Right cardiac atrium (tissue), 5 donors: ENCODE results near the gene VMAC. TPM values are rescaled to one million over a fixed set of nuclear protein-coding genes. Genes with fewer than 3 reads are reported as not detected.
"Not testable (repeated sequence)": the region's sequence is repeated elsewhere in the genome, so short reads cannot be mapped to it uniquely, and the experiment has no call there.

ENCODE experiments used
- ATAC-seq, 2 donors: fragments of 200-7000 bp; cut with Tn5 transposase; one replicate each; pipeline versions ENCODE4 v1.8.0 to v1.9.1; 2020; ENCODE audit warnings: moderate library complexity in 2 of 2, mild to moderate bottlenecking in 1 of 2
- DNase-seq, 3 donors: peaks; one replicate each; pipeline ENCODE4 v3.0.0-alpha.2; 2020
- H3K27ac ChIP-seq: one replicate; pipeline ENCODE4 v1.5.1; 2013; ENCODE audit warnings: mild to moderate bottlenecking, low read length, control low read depth, moderate library complexity
- H3K27me3 ChIP-seq: one replicate; pipeline ENCODE4 v1.6.1; 2013; ENCODE audit not compliant: control insufficient read depth, insufficient read depth
- H3K4me1 ChIP-seq: one replicate; pipeline ENCODE4 v1.6.1; 2013; ENCODE audit warnings: low read length; ENCODE audit not compliant: control insufficient read depth, insufficient read depth
- H3K4me3 ChIP-seq: one replicate; pipeline ENCODE4 v1.5.1; 2013; ENCODE audit warnings: low read length, control low read depth
- H3K9me3 ChIP-seq: one replicate; pipeline ENCODE4 v1.6.1; 2013; ENCODE audit warnings: low read length; ENCODE audit not compliant: control insufficient read depth
- WGBS: extraction: QIAGEN DNeasy Blood & Tissue Kit; methylation state at CpG from one replicate; pipeline ENCODE4 v1.1.7; 2013; 5-methylcytosine and 5-hydroxymethylcytosine counted together
- intact Hi-C, 4 donors: fragments of 100-400 bp; cut with DNase I; formaldehyde crosslinking; loops; one replicate each; pipeline versions ENCODE4 v1.11.0 to v1.14.0; 2022 to 2023
- polyA plus RNA-seq: library from polyadenylated mRNA; stranded (reverse); fragments of 200-250 nt; gene quantifications from one replicate; pipeline ENCODE4 v1.2.3, GENCODE V29; 2013
- total RNA-seq, 4 donors: library from RNA; stranded (reverse); fragmentation: NEBNext Ultra II Directional; extraction: Animal tissue kit (Norgen Biotek cat#: 25700); gene quantifications; one replicate each; pipeline ENCODE4 v1.2.1, GENCODE V29; 2021
- donor health status: healthy with polysubstance abuse.
- donor health status: DM: no; HTN: yes; CAD: no.
- donor health status: DM: no; HTN: no; CAD: no.
- donor health status: DM: no; HTN: yes; CAD: no; lungs with severe emphysema.
- donor health status: DM: yes; HTN: yes; CAD: no.

Gene VMAC
- total and polyA plus RNA-seq, 5 donors = 1.9 to 5.8 (median 3.6) TPM

DNA sequence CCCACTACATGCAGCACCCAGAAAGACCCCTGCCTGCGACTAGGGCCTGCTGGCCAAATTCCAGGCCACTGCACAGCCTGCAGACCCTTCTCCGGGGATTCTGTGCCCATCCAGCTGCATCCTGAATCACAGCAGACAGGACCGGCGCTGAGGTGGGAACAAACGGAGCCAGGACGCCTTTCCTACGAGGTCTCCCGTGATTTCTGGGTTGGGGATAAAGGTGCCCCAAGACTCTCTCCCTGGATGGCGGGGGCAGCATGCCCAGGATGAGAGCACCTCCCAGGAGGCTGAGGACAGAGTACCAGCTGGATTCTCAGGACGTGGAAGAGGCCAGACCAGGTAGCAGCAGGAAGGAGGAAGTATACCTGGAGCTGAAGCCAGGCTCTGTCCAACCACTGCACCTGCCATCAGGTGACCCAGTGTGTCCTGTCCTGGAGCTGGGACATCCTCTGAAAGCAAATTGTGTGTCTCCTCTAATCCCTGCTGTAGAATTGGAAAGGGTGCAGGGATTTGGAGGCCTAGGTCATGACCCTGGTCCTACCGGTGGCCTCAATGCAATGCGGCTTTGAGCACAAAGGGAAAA lies 31.0 kb upstream of the VMAC start:
- Histone ChIP-seq H3K27ac (no peak overlapping the region), H3K4me3 (no peak overlapping the region), H3K9me3 (no peaks in the 10 kb centered on the region), H3K4me1 (no peaks in the 10 kb centered on the region), H3K27me3 (no peaks in the 10 kb centered on the region)
- 88% methylated on average over 12 of the region's 12 CpGs for WGBS
- intact Hi-C loops = no loop called here
- DNase-seq = peak in 1 of 3 donors; percentile 24
- peak in 1 of 2 donors; percentile 10 for ATAC-seq

DNA sequence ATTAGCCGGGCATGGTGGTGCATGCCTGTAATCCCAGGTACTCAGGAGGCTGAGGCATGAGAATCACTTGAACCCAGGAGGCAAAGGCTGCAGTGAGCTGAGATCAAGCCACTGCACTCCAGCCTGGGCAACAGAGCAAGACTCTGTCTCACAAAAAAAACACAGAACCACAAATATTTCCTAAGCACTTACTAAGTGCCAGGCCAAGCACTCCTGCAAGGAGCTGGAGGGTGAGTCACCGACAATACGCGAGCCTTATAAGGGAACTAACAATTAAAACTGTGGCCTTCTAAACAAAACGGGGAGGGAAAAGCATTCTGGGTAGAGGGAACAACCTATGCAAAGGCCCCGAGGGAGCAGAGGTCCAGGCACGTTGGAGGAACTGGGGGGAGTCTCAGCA lies 30.2 kb upstream of the VMAC start:
- intact Hi-C loops, H3K27ac ChIP-seq, H3K4me3 ChIP-seq, ATAC-seq, H3K27me3 ChIP-seq, H3K9me3 ChIP-seq, H3K4me1 ChIP-seq: not testable (repeated sequence)
- 87% methylated on average over 7 of the region's 7 CpGs for WGBS
- DNase-seq = peak in 1 of 3 donors; percentile 19

DNA sequence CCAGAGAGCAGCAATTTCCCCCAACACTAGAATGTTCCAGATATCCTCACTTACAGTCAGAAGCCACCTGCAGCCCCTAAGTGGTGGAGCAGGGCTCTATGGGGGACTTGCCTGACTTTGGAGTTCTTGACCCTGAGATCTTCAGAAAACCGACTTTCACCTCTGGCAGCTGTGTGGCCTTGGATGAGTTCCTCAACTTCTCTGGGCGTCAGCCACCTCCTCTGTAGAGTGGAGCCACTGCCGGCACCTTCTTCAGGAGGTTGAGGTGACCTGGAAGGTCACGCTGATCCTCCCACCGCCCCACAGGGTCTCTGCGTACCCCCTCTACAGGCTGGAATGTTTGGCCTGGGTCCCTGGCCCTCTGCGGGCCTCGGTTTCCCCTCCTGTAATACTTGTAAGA lies 27.2 kb upstream of the VMAC start:
- Histone ChIP-seq H3K4me3 (no peak overlapping the region), H3K27ac (no peak overlapping the region)
- intact Hi-C loops = no loop called here

DNA sequence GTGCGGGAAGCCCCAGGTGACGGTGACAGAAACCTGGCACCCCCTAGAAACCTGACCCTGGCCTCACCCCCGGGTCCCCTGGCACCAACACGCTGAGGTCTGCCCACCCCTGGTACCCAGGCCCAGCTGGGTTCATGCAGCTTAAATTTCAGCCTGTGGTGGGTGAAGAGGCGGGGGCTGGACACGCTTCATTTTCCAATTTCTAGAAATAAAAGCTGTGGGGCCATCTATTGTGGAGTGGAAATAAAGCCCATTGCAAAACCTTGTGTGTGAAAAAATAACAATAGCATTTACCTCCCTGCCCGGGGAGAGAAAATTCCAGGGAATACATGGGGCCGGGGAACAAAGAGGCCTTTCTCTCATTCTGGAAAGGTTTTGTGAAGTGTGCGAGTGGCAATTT lies 26.8 kb upstream of the VMAC start:
- Histone ChIP-seq H3K27ac (no peak overlapping the region), H3K4me3 (no peak overlapping the region), H3K4me1 (no peaks in the 10 kb centered on the region), H3K27me3 (no peaks in the 10 kb centered on the region), H3K9me3 (no peaks in the 10 kb centered on the region)
- DNase-seq (no peak), ATAC-seq (no peak)
- 74% methylated on average over 9 of the region's 9 CpGs for WGBS
- intact Hi-C loops = no loop called here

More for the DNA sequence above, 27.2 kb upstream of the VMAC start:
- ATAC-seq (no peak), DNase-seq (no peak)
- no peaks in the 10 kb centered on the region for H3K4me1 ChIP-seq
- H3K9me3 ChIP-seq = no peaks in the 10 kb centered on the region
- H3K27me3 ChIP-seq = no peaks in the 10 kb centered on the region
- WGBS = 83% methylated on average over 8 of the region's 8 CpGs

DNA sequence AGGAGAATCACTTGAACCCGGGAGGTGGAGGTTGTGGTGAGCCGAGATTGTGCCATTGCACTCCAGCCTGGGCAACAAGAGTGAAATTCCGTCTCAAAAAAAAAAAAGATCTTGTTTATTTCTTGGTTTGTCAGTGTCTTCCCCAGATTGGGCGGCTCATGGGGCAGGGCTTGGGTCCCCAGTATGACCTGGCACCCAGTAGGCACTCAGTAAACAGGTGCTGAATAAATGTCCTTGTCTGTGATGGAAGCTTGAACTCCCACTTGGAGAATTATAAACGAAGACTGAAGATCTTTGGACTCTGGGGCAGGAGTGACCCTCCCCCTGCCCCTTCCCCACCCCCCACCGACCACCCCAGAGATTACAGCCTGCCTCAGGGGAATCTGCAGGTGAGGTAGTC lies 24.5 kb upstream of the VMAC start:
- WGBS = 30% methylated on average over 6 of the region's 6 CpGs
- no peaks in the 10 kb centered on the region for H3K27me3 ChIP-seq
- intact Hi-C loops = loop anchor here in 2 of 4 donors (10.0 kb wide), 1 partner anchor 55 kb away; no protein-coding TSS in a partner anchor
- H3K27ac ChIP-seq = no peak overlapping the region
- DNase-seq (no peak), ATAC-seq (no peak)
- no peaks in the 10 kb centered on the region for H3K9me3 ChIP-seq
- H3K4me3 ChIP-seq = no peak overlapping the region
- H3K4me1 ChIP-seq = no peaks in the 10 kb centered on the region

DNA sequence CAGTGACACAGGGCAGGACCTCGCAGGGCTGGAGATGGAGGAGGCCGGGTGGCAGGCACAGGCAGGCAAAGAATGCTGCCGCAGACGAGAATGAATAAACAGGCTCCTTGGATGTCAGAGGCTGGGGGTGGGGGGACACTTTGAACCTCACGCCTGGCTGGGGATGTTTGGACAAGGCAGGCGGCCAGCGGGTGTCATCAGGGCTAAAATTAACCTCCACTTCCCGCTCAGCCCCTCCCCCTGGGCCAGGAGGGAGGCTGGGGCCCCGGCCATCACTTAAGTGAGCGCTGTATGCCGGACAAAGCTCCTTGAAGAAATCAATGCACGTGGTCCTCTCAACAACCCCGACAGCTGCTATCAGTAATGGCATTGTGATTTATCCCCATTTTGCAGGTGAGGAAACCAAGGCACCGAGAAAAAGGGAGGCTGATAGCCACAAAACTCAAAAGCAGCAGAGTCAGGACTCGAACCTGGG lies 24.0 kb upstream of the VMAC start:
- Histone ChIP-seq H3K4me1 (no peaks in the 10 kb centered on the region), H3K9me3 (no peaks in the 10 kb centered on the region), H3K27me3 (no peaks in the 10 kb centered on the region), H3K27ac (no peak overlapping the region), H3K4me3 (no peak overlapping the region)
- DNase-seq (peak; percentile 67 to 89 (median 87)), ATAC-seq (peak; percentile 81 to 88)
- intact Hi-C loops = loop anchor here in 2 of 4 donors (10.0 kb wide), 1 partner anchor 56 kb away; no protein-coding TSS in a partner anchor
- WGBS = 9% methylated on average over 15 of the region's 15 CpGs

DNA sequence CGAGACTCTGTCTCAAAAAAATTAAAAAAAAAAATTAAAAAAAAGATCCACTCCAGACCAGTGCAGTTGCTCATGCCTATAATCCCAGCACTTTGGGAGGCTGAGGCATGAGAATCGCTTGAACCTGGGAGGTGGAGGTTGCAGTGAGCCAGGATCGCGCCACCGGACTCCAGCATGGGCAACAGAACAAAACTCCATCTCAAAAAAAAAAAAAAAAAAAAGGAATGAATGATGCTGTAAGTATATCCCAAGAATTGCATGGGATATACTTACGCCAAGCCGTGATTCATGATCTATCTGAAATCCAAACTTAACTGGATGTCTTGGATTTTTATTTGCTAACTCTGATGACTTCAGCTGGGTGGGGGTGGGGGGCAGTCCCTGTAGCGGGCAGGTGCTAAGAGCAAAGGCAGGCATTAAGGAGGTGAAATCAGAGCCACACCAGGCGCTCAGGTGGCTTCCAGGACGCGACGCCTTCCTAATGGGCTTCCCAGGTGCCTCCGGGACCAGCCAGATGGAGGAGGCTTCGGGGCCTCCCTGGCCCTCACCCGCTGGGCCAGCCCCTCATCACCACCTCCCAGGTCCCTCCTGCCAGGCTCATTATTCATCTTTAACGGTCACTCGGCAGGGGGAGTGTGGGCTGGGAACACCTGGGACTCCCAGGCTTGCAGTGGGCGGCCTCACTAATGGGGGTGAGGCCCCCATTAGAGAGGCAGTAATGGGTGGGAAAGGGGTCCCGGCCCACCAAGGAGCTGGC lies 23.0 kb upstream of the VMAC start:
- intact Hi-C loops = loop anchor here in 2 of 4 donors (10.0 kb wide), 1 partner anchor 57 kb away; no protein-coding TSS in a partner anchor
- WGBS = 60% methylated on average over 19 of the region's 19 CpGs
- Histone ChIP-seq H3K9me3 (no peaks in the 10 kb centered on the region), H3K27me3 (no peaks in the 10 kb centered on the region), H3K4me3 (no peak overlapping the region), H3K4me1 (no peaks in the 10 kb centered on the region), H3K27ac (no peak overlapping the region)
- no peak for DNase-seq
- ATAC-seq = no peak

DNA sequence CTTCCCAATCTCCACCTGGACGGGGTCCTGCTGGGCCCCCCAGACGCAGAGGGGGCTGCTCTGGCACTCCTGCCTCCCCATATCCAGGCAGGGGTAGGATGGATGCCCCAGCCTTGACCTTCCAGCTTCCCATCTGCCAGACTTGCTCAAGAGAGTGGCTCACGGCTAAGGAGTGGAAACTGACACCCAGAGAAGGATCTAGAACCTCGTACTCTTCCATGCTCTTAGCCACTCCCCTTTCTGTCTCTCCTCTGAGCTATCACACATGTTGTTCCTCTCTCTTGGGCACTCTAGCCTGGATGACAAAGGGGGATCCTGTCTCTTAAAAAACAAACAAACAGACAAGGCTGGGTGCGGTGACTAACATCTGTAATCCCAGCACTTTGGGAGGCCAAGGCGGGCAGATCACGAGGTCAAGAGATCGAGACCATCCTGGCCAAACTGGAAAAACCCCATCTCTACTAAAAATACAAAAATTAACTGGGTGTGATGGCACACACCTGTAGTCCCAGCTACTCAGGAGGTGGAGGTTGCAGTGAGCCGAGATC lies 22.2 kb upstream of the VMAC start:
- Histone ChIP-seq H3K4me1 (no peaks in the 10 kb centered on the region), H3K9me3 (no peaks in the 10 kb centered on the region), H3K27ac (no peak overlapping the region), H3K27me3 (no peaks in the 10 kb centered on the region), H3K4me3 (no peak overlapping the region)
- intact Hi-C loops = loop anchor here in 2 of 4 donors (10.0 kb wide), 1 partner anchor 58 kb away; no protein-coding TSS in a partner anchor
- 61% methylated on average over 9 of the region's 9 CpGs for WGBS
- ATAC-seq = no peak
- no peak for DNase-seq

DNA sequence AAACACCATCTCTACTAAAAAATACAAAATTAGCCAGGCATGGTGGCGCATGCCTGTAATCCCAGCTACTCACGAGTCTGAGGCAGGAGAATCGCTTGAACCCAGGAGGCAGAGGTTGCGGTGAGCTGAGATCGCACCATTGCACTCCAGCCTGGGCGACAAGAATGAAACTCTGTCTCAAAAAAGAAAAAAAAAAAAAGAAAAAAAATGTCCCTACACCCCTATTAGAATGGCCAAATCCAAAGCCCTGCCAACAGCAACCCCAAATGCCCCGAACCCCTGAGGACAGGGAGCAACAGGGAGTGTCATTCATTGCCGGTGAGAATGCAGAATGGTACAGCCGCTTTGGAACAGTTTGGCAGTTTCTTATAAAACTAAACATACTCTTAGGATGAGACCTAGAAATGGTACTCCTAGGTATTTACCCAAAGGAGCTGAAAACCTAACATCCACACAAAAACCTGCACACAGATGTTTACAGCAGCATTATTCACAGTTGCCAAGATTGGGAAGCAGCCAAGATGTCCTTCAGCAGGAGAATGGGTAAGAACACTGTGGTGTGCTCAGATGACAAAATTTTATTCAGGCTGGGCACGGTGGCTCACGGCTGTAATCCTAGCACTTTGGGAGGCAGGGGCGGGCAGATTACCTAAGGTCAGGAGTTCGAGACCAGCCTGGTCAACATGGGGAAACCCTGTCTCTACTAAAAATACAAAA lies 21.4 kb upstream of the VMAC start:
- not testable (repeated sequence) for H3K4me1 ChIP-seq, H3K9me3 ChIP-seq, H3K4me3 ChIP-seq, H3K27me3 ChIP-seq, ATAC-seq, H3K27ac ChIP-seq, DNase-seq
- WGBS = 68% methylated on average over 13 of the region's 13 CpGs
- intact Hi-C loops = loop anchor here in 2 of 4 donors (10.0 kb wide), 1 partner anchor 59 kb away; no protein-coding TSS in a partner anchor

DNA sequence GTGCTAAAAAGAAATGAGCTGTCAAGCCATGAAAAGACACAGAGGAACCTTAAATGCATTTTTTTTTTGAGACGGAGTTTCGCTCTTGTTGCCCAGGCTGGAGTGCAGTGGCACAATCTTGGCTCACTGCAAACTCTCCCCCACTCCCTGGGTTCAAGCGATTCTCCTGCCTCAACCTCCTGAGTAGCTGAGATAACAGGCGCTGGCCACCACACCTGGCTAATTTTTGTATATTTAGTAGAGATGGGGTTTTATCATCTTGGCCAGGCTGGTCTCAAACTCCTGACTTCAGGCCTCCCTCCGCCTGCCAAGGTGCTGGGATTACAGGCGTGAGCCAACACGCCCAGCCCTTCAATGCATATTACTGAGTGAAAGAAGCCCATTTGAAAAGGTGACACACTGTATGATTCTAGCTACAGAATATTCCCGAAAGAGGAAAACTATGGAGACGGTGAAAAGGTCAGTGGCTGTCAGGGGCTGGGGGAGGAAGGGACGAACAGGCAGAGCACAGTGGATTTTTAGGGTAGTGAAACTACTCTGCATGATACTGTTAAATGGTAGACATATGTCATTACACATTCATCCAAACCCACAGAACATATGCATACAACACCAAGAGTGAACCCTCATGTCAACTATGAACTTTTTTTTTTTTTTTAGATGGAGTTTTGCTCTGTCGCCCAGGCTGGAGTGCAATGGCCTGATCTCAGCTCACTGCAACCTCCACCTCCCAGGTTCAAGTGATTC lies 20.4 kb upstream of the VMAC start:
- not testable (repeated sequence) for DNase-seq, H3K4me3 ChIP-seq, H3K9me3 ChIP-seq, H3K27ac ChIP-seq, H3K27me3 ChIP-seq, ATAC-seq, H3K4me1 ChIP-seq
- intact Hi-C loops = loop anchor here in 2 of 4 donors (10.0 kb wide), 1 partner anchor 59 kb away; no protein-coding TSS in a partner anchor
- 73% methylated on average over 11 of the region's 11 CpGs for WGBS
